ENCODE data around the gene ABLIM2.
A peak's percentile ranks its signal among the peaks of the same experiment; 100 is the strongest.

The ABLIM2 gene

DNA sequence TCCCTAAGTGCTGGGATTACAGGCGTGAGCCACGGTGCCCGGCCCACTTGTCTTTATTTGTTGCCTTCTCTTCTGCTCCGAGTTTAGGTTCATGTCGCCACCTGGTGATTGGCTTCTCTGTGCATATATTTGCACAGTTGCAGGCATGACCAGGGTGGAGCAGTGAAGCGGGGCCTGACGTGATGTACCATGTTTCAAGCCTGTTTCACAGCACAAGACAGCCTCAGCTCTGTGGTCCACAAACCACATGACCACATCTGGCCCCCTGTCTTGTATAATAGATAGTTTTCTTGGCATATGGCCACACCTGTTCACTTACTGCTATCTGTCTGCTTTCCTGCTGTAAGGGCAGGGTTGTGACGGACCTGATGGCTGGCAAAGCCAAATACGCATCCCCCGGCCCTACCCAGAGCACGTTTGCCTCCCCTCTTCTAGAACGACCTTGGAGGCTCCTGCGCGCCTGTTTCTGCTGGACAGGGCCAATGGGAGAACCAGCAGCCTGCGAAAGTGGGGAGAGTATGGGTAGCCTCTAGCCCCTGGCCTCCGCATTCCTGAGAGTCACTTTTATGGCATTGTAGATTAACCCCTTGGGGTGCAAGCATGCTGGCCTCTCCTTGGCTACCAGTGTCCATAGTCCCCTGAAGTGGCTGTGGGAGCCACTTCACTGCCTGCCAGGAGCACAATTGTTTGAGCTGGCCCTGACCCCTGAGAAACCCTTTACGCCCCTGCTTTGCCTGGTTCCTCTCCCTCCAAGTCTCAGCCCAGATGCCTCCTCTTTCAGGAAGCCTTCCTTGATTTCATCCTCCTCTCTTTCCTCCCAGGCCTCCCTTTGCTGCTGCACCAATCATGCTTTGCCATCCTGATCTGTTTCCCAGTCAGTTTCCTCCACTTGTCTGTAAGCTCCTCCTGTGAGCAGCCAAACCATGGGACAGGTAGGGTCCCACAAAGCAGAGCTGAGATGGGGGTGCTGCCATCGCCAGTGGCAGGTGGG lies 34.4 kb upstream of the ABLIM2 start:
- peak in 1 of 5 donors; percentile 29 for DNase-seq

DNA sequence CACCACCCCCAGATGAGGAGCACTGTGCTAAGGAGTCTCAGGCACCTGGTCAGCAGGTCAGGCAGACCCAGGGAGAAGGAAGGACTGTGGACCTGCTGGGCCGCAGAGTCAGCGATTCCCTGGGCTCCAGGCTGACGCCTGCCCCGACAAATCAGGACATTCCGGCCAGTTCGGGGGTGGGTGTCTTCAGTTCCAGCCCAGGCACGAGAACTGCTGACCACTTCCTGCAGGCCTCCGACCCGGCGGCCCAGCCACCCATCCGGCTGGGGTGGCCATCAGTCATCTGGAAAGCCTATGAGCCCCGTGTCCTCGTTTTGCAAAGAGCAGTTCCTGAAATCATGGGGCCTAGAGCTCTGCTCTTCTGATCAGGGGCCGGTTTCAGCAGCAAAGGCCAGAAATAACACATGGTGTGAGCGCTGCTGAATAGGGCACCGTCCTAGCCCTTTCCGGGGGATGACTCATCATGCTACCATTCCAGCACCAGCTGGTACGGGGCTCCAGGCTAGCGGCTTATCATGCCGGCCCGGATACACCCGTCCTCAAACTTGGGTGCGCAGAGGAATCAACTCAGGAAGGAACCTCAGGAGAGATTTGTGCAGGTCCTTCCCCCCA lies 32.6 kb upstream of the ABLIM2 start:
- DNase-seq = no peak

DNA sequence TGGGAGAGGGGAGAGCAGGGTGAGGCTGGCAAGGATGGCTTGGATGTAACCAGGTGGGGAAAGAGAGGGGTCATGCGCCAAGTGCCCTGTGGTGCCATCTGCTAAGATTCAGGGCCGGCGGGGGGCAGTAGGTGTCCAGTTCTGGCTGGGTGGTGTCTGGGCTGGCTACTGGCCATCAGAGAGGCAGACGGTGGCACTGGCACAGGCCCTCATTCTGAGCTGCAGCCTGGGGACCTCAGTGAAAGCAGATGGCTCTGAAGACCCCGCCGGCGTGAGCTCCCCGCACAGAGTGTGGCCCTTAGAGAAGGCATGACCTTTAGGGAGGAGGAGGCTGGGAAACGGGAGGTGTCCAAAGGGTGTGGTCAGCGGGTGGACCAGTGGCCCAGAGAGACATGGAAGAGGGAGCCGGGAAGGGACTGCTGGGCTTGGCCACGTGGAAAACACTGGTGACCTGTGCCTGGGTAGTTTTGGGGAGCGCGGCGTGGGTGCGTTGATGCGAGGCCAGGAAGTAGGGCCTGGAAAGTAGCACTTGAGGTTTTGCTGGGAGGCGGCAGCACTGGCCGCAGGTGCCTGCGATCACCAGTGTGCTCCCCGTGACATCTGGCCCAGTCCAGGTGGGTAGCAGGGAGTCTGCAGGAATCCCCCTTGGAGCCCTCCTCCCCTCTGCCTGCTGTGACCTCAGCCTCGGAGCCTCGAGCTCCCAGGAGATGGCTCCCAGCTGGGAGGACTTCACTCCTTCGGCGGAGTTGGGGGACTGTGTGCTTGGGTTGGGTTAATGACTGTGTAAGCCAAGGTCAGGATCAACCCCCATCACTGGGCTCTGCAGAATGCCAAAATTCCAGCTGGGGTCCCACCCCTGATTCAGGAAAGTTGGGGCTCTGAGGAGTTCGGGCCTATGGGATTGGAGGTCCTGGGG lies 31.2 kb upstream of the ABLIM2 start:
- DNase-seq = no peak

DNA sequence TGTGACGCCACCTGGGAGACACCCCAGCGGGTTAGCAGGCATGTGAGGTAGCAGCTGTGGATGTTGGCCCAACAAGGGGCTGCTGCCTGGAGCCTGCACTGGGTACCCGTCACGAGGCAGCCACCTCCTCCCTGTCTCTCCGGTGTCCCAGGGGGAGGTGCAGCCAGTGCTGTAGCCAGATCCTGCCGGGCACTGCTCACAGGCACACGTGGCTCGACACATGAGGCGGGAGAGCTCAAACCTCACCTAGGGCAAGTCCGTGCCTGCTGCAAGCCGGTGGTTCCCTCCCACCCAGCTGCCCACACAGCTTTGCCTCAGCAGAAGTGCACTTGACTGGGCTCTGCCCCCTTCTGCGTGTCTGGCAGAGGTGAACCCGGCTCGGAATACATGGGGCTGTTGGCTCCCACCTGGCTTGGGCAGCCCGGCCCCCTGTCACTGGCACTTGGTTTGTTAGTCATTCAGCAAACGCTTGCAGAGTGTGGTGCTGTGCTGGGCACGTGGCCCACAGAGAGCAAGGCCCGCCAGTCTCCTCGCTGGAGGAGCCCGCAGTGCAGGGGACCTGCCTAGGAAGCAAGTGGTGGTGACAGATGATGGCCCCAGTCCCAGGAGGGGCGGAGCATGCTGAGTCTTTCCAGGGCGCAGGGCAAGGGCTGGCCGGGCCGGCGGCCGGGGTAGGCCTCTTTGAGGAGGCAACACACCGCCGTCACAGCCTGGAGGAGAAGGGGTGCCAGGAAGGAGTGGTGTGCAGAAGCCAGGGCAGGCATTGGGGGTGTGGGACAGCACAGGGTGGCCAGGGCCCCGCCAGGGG lies 30.3 kb upstream of the ABLIM2 start:
- no peak for DNase-seq

DNA sequence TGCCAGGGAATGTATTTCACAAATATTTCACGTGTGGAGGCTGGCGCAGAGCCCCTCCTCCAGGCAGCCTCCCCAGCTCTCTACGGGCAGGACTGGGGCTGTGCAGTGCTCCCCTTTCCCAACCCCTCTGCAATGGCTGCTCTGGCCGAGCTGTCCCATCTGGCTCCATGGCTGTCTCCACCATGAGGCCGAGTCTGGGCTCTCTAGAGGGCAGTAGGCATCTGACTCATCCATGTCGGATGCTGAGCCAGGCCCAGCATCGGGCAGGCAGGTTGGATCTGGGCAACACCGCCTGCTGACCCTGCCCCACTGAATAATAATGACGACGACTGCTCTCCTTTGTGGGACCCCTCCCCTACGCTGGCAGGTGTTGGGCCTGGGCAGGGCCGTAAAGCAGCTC lies 29.5 kb upstream of the ABLIM2 start:
- no peak for DNase-seq

DNA sequence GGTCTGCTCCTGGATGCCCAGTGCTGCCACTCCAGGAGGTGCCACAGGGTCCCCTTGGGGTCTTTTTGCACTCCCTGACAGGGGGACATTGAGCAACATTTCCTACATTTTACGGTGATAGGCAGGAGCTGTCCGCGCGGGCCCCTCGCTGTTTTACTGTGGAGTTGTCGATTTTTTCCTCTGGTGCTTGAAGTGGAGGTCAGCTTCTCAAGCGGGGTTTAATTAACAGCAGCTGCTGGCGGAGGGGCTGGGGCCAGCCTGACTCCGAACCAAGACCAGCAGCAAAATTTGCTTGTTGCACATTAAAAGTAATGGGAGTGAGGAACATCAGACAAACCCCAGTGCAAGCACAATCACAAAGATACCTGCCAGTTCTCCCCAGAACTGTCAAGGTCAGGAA lies 27.3 kb upstream of the ABLIM2 start:
- DNase-seq = no peak

DNA sequence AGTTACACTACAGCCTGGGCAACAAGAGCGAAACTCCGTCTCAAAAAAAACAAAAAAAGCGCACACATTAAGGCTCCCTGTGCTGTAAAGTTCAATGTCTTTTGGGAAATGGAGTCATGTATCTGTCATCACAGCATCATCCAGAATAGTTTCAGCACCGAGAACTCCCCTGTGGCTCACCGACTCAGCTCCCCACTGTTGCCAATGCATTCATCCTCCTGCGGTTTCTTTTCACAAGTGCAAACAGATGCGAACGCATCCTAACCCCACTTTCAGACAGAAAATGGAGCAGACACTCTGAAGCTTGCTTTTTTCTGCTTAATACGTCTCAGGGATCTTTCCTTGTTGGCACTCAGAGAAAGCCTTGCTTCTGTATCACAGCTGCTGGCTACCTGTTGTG lies 26.7 kb upstream of the ABLIM2 start:
- DNase-seq = no peak

DNA sequence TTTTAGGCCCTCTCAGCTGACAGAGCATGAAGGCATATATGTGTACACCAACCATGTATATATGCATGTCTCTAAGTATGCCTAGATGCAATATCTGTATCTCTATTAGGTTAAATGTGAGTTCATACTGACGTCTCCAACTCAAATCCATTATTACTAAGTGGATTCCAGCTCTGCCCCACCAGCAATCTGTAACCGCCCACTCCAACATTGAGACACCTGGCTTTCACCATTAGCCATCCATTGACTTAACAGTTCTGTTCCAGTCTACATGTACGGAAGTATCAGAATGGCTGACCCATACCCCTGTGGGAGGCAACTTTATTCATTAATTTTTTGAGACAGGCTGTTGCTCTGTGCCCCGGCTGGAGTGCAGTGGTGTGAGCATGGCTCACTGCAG lies 25.4 kb upstream of the ABLIM2 start:
- no peak for DNase-seq

DNA sequence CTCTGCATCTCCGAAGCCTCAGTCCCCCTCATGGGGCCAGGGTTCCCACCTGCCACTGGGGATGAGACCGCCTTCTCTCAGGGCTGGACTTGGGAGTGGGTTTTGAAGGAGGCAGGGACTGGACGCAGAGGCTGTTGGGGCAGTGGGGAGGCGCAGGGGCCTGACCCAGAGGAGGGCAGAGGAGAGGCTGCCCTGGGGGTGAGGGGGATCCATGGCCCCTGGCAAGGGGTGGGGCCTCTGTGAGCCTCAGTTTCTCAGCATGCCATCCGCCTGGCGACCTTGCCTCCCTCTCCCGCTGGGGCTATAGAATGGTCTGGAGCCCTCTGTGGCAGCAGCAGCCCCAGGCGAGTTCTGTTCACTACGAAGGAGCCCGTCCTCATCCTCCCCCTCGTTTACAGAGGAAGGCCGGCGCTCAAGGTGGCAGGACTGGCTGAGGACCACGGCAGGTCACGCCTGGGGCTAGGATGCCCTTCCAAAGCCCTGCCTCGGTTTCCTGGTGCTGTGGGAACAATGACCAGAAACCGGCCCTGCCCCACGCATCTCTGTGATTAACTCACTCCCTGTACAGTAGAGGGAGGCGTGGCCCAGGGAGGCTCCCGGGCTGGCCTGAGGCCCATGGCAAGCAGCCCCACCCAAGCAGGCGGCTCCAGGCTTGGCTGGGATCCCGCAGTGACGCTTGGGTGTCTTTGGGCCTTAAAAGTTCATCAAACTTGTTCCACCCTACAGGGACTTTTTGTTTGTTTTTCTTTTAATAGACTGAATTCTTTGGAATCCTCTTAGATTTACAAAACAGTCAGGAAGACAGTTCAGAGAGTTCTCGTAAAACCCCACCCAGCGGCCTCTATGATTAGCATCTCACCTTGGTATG lies 24.5 kb upstream of the ABLIM2 start:
- DNase-seq = no peak

DNA sequence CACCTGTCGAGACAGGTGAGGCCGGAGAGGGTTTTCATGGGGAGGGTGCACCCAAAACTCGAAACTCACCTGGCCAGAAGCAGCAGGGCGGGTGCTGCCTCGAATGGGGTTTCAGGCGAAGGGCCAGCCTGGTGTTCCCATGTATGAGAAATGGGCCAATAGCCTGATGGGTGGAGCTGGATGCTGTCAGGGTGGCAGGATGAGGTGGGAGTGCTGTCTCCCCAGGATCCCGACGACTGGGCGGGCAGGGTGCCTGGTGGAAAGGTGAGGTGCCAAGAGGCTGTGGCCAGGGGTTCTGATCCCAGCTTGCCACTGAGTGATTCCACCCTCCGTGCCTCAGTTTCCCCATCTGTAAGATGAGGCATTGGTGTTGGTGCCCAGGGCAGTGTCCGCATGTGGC lies 23.7 kb upstream of the ABLIM2 start:
- DNase-seq = no peak

DNA sequence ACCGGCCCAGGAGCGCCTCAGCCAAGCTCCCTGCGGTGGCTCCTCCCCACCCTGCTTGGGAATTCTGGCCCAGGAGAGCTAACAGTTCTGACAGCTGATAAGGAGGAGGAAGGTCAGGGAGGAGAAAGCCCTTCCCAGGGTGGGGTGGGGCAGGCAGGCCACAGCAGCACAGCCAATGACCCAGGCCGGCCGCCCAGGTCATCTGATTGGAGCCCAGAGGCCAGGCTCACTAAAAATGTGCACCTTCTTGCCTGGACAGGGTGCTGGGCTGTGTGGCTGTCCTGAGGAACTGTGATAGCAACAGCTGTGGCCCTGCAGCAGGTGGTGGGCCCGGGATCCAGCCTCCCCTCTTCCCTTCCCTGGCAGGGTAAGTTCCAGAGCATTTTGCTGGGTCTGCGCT lies 23.2 kb upstream of the ABLIM2 start:
- no peak for DNase-seq

DNA sequence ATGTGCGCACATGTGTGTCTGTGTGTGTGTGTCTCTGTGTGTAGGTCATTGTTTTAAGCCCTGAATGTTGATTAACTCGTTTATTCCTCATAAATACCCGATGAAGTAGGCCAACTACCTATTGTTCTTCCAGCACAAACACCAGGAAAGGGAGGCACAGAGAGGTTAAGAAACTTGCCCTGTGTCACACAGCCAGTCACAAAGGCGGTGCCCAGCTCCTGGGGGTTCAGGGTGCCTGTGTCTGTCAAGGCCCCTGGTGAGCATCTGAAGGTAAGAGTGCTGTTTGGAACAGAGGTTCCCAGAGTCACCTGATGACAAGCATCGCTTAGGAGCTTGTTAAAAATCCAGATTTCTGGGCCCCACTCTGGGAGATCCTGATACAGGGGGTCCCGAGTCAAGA lies 22.5 kb upstream of the ABLIM2 start:
- no peak for DNase-seq

DNA sequence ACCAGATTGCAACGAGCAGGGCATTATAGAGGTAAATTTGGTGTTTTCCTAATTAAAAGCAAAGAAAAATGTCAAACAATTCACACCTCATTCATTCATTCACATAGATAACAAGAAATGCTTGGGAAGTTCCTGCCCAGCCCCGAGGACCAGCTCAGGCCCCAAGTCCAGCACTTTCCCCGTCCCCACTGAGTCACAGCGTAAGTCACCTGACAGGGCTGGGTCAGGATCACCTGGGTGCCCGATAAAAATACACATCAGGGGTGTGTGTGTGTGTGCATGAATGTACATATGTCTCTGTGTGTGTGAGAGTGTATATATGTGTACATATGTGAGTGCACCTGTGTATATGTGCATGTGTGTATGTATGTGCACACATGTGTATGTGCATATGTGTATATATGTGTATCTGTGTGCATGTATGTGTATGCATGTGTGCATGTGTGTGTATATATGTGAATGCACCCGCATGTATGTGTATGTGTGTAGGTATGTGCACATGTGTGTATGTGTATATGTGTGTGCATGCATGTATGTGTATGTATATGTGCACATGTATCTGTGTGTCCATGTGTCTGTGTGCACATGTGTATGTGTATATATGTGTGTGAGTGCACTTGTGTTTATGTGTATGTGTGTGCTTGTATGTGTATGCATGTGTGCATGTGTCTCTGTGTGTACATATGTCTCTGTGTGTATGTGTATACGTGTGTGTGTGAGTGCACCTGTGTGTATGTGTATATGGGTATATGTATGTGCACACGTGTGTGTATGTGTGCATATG lies 21.9 kb upstream of the ABLIM2 start:
- DNase-seq = no peak

DNA sequence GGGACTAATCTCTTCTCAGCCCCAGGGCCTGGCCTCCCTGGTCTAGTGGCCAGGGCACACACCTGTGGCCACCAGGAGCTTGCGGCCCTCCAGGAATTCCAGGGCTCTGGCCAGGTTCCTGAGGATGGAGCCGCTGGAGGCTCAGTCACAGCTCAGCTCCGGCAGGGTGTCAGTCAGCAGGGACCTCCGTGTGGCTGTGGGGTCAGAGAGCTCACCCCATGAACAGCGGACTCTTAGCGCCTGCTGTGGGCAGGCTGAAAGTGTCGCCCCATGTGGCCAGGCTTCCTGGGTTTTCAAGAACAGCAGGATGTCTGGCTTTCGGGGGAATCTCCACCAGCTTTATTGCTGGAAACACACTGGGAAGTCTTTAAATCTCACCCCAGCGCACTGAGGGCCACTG lies 21.2 kb upstream of the ABLIM2 start:
- DNase-seq = no peak

DNA sequence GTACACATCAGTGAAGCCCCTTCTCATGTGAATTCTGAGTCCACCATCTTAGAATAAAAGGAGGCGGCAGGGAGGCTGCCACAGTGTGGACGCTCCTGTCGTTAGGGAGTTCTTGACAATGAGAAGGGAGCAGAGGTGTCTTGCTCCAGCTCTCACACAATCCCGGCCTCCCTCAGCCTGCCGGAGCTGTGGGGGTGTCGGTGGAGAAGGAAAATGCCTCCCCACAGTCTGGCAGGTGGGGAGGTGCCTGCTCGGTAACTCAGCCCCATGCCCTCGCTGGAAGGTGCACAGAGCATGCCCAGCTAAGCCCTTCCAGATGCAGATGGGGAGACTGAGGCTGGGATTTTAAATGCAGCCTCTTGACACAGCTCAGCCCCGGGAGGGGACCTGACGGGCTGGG lies 20.5 kb upstream of the ABLIM2 start:
- DNase-seq = no peak

DNA sequence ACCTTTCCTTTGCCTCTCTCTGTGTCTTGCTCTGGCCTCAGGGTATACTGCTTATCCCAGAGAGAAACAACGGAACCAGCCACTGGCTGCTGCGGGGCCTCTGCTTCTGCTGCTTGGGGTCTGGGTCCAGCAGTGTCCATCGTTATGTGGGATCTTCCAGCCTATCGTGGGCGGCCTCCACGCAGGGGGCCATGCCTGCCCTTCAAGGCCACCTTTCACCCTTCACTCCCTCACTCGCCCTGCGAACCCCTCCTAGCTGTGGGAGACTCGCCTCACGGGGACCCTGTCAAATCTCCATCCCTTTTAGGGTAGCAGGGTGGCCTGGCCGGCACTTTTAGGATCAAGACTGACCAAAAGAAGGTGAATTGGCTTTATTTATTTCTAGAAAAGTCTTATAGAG lies 19.3 kb upstream of the ABLIM2 start:
- no peak for DNase-seq

DNA sequence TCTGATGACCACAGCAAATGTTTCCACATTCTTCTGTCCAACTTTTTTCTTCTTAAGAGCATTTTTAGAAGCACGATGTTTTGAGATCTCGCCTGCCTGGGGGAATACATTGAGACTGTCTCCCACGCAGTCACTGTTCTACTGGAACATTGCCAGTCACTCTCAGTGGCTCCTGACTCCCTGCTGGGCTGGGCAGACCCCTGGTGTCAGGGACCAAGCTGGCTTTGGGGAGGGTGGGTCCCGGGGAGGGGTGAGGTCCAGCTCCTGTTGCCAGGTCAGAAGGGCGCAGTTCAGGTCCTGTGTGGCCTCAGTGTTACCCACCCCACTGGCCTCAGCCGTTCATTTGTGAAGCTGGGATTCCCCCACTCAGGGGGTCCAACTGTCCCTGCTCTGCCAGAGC lies 18.9 kb upstream of the ABLIM2 start:
- no peak for DNase-seq

DNA sequence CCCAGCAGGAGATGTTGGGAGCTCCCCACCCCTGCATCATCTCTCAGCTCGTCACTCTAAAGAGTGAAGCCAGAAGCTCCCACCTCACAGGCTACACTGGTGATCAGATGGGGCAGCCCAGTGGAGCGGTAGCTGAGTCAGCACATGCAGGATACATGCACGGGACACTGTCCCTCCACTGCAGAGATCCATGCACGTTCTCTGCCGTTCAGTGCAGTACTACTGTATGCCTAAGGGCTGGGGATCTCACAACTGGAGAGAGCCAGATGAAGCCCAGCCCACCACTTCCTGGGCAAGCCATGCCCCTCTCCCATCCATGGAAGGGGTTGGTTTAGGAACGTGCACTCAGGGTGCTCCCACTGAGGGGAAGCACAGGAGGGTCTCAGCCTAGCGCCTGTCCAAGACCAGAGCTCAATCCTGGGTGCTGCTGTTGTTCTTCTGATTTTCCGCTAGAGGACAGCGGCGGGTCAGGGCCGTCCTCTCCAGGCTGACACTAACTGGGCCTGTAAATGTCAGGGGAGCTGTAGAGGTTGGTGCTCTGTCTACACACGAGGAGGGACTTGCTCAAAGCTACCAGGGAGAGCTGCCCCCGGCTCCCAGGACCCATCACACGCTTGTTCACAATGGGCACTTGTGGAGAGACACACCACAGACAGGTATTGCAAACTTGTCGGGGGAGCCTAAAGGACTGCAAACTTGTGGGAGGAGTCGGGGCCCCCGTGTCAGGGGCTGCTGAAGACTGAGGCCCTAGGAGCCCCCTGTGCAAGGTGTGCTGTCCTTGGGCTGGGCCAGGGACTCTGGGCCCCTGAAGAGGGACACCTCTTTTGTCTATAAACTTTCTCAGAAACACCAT lies 18.2 kb upstream of the ABLIM2 start:
- DNase-seq = peak in 2 of 5 donors; percentile 18 to 44

DNA sequence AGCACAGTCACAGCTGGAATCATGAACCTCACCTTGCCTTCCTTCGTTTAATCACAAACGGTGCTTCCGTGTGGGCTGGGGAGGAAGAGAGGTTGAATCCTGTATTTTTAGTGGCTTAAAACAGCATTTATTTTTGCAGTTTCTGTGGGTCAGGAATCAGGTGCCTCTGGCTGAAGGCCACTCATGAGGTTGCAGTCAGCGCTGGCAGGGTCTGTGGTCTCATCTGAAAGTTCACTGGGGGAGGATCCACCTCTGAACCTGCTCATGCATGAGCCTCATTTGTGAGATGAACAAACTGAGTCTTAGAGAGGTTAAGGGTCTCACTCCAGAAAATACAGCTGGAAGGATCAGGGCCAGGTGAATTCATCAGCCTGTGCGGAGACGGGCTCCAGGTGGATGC lies 17.1 kb upstream of the ABLIM2 start:
- no peak for DNase-seq

DNA sequence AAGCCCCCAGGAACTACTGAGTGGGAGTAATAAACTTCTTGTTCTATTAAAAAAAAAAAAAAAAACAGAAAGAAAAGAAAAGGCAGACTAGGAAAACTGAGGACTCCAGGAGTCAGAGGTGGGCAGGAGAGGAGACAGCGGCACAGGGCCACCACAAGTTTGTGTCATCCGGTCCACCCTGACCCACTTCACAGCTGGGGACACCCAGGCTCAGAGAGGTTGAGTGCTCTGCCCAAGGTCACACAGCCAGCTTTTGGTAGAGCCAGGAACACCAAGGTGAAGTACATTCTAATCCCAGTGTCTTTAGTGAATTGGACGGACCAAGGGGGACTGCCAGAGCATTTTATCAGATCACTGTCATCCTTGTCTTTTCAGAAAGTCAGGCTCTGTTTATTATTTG lies 16.4 kb upstream of the ABLIM2 start:
- DNase-seq = no peak
